Eye (tissue), 1 donor: ENCODE results near the gene LRRN2.
A peak's percentile ranks its signal among the peaks of the same experiment; 100 is the strongest.
"Not testable (repeated sequence)": the region's sequence is repeated elsewhere in the genome, so short reads cannot be mapped to it uniquely, and the experiment has no call there.

Experiments
- DNase-seq: peaks from one replicate; pipeline ENCODE4 v3.0.0-alpha.2; 2015

Gene LRRN2

DNA sequence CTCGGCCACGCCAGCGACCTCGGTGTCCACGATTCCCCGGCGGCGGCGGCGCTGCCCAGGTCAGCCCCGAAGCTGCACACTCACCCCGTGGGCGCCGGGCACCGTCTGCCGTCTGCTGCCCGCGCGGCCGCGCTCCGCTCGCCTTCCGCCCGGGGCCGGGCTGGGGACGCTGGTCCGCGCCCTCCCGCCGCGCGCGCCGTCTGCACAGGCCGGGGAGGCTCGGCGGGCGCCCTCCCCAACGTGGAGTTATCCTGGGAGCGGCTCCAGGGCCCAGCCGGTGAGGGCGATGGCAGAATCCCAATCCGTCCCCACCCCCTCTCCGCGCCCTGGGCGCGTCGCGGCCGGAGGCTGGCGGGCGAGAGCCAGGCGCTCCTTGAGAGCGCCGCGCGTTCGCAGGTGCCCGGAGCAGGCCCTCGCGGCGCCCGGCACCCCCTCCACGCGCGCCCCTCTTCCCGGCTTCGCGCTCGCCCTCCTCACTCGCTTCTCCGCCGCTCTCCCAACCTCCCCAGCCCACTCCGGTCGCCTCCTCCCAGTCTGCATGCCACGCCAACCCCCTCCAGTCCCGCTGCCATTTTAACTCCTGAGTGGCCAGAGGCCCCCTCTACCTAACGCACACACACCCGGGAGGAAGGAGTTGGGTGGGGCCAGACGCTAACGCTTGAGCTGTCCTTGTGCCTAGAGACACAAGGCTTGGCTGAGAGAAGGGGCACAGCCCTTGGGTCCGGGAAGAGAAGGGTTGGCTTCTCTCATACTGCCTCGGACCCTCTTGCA lies at the start of gene LRRN2:
Gene LRRN2, minus strand, starts transcription at position 503 of the 771 bp plus-strand sequence. CDS start 65,746 bp downstream, outside the sequence.
- peak; percentile 69 for DNase-seq

DNA sequence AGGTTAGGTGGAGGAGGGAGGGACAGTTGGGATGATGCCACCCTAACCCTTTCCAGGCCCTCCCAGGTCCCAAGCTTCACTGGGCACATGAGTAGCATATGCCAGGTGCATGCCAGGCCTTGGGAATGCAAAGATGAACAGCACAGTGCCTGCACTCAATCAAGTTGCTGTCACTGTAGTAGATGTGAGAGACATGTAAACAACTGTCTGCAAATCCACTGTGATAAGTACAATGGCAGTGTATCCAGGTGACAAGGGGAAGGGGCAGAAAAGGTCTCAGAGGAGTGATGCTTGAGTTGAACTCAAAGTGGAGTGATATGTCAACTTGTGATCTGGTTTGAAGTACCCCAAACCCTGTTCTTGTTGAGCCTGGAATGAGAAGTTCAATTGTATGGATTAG lies 49.5 kb upstream of the LRRN2 start:
- DNase-seq = no peak

DNA sequence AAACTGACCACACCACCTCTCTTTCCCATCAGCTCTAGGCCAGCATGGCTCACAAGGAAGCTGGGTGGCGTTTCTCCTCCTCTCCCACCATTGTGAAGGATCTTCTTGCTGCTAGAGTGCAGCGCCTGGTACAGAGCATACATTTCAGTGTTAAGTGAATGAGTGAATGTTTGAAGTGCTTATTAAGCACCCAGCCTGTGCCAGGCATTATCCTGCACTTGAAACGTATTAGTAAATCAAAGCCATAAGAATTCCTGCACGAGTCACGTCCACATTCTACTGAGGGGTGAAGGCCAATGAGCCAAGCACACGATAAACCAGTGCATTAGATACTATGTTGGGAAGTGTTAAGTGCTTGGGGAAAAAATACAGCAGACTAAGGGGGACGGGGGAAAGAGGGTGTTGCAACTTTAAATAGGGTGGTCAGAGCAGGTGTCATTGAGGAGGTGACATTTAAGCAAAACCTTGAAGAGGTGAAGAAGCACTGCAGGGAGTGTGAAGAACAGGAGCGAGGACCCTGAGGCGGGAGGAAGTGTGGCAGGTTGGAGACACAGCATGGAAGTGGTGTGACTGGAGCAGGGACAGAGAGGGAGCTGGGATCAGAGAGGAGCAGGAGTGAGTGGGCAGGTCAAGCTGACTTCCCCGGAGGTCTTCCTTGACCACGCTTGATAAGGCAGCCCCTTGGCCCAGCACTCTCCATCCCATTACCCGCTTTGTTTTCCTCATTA lies 48.5 kb upstream of the LRRN2 start:
- DNase-seq = peak; percentile 40

DNA sequence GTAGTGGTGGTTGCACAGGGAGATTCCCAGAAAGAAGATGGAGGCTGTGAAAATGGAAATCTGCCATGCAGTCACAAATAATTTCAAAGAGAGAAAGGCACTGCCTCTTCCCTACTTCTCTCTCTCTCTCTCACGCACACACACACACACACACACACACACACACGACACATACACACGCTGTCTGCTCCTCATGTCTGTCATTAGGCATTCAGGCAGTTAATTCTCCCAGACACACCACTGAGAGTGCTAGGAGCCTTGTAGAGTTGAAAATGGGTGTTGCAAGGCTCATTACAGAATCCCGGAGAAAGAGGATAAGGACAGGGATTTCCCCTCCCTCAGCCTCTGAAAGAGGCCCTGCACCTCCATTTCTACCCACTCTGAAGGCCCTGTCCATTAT lies 47.8 kb upstream of the LRRN2 start:
- peak; percentile 91 for DNase-seq

DNA sequence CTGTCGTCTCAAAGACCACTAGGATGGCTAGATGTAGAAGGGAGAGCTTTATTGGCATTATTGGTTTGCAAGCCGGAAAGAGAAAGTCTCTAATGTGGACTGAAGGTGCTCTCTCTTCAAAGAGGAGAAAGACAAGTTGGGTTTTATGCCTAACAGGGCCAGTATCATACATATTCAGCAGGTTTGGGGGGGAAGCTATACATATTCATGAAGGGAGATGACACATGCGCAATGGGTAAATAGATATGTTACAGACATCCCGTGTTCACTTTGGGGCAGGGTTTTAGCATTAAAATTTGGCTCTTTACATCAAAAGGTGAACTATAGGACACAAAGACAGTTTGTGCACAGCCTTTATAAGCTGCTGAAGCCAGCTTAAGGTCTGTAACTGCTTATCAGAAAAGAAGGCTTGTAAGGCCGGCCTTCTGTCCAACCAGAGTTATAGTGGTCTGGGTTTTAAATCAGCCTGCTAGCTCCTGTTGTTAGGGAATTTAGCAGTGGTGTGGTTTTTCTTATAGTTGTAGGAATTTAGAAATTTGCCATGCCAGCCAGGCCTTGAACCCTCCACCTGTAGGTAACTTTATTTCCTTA lies 46.5 kb upstream of the LRRN2 start:
- DNase-seq = no peak

DNA sequence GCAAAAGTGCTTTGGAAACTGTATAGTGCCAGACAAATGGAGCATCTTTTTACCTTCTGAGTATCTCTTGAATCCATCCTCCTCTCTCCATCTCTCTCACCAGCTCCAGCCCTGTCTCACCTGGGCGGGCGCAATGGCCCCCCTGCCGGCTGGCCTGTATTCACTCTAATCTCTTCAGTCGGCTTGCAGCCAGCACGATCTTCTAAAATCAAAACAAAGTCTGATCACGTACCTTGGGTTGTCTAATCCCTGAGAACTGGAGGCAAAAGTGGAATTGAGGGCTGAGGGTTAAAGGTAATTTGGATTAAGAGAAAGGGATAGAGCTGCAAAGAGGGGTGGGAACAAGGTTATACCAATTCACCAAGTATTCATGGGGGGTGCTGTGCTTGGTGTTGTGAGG lies 46.0 kb upstream of the LRRN2 start:
- DNase-seq = no peak

DNA sequence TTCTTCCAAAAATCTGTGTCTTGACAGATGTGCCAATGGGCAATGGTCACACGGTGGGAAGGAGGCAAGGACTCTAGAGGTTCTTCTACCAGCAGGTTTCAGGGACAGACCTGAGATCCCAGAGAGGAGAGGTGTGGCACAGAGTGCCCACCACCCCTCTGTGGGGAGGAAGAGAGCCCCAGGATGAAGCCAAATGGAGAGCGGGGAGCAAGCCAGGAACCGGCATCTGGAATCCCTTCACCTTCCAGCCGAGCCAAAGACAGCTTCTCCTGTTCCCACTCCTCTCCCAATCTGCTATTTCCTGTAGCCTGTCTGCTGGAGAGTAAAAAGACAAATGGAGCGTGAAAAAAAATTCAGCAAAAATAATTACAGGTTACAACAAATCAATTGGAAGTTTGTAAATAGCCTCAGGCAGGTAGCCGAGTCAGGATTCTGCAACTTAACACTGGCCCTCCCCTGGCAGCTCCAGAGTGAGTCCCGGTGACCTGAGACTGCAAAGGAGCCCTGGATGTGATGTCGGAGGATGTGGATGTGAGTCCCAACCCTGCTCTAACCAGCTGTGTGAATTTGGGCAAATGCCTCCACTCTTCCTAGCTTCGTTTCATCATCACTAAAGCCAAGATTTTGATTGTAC lies 45.4 kb upstream of the LRRN2 start:
- no peak for DNase-seq

- DNase-seq = no peak
These were observed 44.0 kb upstream of the LRRN2 start for GRCh38 chr1:204729516-204729915.

DNA sequence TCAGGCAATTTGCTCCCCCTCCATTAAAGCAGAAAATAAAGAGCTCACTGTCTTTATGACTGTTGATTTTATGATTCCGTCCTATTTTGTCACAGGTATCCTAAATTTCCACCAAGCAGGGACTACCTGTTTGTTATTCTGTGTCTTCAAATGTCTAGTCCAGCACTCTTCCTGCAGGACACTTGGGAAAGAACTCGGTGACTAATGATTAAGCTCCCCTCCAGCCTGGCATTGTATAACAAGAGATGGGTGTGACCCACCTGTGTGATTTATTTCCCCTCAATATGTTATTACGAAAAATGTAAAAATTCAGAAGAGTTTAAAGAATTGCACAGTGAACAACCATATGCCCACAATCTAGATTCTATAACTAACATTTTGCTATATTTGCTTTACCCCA lies 42.9 kb upstream of the LRRN2 start:
- DNase-seq = no peak

DNA sequence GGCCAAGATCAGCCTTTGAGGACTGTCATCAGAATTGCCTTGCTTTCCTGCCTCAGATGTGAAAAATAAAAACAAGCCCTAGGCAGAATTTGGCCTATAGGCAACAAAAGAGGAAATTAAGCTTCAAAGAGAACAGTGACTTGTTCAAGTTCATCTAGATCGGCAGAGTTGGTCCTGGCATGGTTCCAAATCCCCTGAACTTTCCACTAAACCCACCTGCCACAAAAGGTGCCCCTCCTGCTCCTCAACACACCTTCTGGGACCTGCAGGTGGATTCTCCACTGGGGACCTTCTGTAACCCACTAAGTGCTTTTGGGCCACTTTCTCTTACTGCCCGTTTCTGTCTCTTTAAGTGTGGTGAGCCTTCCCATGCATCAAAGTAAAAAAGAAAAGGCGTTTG lies 42.5 kb upstream of the LRRN2 start:
- no peak for DNase-seq

- DNase-seq = not testable (repeated sequence)
These were observed 41.9 kb upstream of the LRRN2 start for GRCh38 chr1:204727438-204727837.

- DNase-seq = no peak
These were observed 40.9 kb upstream of the LRRN2 start for GRCh38 chr1:204726478-204726877.

GRCh38 chr1:204725821-204726448 lies 40.4 kb upstream of the LRRN2 start:
- no peak for DNase-seq

GRCh38 chr1:204723131-204723787 lies 37.7 kb upstream of the LRRN2 start:
- no peak for DNase-seq

DNA sequence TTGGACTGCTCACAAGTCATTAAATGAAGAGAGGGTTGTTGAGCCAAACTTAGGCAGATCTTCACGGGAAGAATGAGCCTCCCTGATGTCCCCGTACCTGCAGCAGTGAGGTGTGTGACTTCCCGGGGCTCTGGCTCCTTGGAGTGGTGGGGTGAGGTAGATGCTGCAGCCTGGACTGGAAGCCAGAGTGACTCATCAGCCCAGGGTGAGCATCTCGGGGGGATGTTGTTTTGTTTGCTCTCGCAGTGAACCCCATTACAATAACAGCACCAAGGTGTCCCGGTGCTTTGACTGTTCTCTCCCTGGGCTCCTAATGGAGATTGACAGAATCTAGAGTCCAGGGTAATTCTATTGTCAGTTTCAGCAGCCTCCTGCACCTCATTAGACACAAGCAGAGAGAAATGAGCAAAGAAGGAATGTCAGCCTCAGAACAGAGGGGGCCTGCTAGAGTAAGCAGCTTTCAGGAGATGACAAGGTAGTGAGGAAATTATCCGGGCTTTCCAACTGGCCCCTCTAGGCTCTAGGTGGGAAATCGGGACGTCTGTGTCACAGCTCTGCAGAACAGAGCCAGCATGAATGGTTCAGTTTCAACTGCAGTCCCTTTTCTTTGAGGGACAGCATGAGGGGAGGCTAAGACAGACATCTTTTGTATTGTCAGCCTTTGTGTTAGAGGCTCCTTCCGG lies 36.0 kb upstream of the LRRN2 start:
- peak; percentile 79 for DNase-seq

GRCh38 chr1:204716660-204717059 lies 31.1 kb upstream of the LRRN2 start:
- no peak for DNase-seq

DNA sequence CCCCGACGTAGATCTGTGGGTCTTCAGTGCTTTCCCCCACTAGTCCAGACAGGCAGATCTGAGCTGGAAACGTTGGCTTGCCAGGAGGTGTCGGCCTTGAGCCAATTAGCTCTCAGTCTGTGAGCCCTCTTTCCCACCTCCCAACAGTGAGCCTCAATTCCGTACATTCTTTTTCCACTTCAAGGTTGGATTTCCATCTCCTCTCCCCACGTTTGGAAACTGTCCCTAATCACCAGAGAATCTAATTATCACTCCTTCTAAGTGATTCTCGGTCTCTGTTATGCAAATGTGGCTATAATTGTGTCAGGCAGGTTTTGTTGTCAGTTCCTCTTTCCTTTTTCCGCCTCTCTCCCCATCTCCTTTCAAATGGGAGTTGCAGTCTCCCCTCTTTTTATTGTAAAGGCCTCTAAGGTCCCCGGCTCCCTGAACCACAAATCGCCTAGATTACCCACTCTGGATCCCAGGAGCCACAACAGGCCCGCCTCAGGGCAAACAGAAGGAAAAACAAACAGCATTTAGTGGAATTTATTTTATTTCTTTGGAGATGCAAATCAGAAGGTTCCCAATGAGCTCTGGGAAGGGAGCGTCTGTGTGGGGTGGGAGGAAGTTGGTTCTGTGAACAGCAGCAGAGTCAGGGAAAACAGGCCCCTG lies 29.4 kb upstream of the LRRN2 start:
- peak; percentile 78 for DNase-seq

DNA sequence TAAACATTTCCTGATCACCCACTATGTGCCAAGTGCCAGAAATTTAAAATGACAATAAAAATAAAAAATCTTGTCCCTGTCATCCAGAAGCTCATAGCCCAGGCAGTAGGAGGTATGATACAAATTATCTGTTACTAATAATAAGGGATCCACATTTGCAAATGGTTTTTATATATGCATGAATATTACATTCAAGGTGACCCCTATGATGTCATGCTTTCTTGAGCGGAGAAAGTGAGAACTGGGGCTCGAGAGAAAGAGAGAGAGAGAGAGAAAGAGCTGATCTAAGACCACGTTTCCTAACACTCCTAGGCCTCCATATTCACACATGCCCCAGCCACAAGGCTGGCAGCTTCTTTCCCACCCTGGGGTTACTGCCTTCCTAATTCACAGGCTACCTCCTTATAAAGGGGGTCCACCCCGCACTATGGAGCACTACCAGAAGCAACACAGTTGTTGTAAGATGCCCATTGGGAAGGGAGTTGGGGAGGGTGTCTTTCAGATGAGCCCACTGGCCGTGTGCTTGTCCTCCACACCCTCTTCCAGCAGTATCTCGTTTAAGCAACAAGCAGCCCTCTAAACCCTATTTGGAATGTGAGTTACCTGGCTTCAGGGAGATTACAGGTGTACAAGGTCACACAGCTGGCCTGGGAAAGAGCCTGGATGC lies 28.8 kb upstream of the LRRN2 start:
- DNase-seq = no peak

DNA sequence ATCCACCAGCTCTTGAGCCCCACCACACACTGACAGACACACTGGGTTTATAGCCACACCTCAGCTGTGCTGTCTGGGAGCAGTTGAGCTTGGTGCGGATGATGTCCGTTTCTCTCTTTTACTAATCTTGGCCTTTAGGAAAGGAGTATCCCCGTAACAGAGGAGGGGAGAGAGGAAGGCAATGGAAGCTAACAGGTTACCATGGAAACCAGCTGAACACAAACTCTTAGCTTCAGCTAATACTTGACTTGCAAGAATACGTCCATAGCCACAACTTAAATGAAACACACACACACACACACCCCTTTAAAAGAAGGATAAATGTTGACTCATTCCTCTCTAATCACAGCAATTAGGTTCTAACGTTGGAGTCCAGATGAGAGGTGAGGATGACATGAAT lies 28.0 kb upstream of the LRRN2 start:
- peak; percentile 35 for DNase-seq

DNA sequence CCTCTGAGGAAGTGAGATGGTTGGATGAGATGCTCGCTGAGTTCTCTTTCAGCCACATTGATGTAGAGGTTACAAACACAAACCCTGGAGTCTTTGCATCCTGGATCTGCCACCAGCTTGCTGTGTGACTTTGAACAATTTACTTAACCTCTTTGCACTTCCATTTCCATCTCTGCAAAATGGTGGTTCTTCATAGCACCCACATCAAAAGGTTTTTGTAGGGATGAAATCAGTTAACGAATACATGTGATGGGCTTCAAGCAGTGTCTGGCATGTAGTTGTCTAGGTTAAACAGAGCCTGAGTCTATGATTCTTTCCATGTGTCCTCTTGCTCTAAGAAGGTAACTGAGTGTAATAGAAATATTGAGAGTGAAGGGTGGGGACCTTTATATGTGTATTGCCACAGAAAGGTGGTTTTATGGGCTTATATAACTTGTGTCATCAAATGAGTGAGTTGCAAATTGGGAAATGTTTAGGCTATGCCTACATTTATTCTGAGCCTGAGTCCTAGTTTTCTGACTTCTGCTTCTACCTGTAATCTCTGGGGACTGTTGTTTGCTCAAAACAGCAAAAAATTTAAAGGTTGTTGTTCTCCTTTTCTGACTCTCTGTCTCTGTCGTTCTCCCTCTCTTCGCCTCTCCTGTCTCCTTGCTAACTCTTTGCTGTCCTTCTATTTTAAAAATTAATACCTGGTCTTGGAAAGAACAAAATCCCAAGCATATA lies 27.3 kb upstream of the LRRN2 start:
- no peak for DNase-seq
